ENCODE results near the gene ORC1.

- no peak for TF ChIP-seq POLR2A (IDR thresholded peaks at IDR 0.05; ENCODE audit: low read depth, low read length)
- TF ChIP-seq POLR2AphosphoS5 (IDR thresholded peaks at IDR 0.05; ENCODE audit: low read depth, low read length): no peak
- no peak for TF ChIP-seq TAF1 (IDR thresholded peaks at IDR 0.05; ENCODE audit: borderline replicate concordance, low read depth, low read length)
These were observed 40.2 kb upstream of the ORC1 start for GRCh38 chr1:52444463-52444862.
